ENCODE measurements around the gene TMED5. TPM values are rescaled to one million over a fixed set of nuclear protein-coding genes. Genes with fewer than 3 reads are reported as not detected.
A peak's percentile ranks its signal among the peaks of the same experiment; 100 is the strongest.

Gene TMED5
- total RNA-seq, 6 donors from 2014 or later: 40.3 to 137 (median 85.9) TPM

DNA sequence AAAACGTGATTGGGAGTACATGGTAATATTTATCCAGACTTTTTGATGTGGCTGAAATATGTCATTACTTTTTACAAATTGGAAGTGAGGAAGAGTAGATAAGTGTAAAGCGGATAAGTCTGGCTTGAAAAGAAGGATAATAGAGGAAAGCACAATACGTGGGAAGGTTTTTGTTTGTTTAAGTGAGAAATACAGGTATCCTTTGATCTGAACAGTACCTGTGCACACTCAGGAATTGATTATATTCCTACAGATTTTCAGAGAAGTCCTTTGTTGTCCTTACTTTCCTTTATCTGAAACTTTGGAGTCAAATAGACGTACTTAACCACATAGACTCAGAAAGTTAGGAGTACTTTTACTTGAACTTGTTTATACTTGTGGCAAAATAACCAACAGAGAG is 20.5 kb upstream of the TMED5 start:
- 90 to 92% methylated on average over 4 of the region's 4 CpGs for WGBS, 2 donors
- no peaks in the 10 kb centered on the region for H3K27me3 ChIP-seq
- peaks cover 0 to 5% (median 2%) of the 10 kb centered on the region in 4 donors for H3K36me3 ChIP-seq
- no peak overlapping the region for H3K4me3 ChIP-seq
- no peak for TF ChIP-seq EP300 (IDR thresholded peaks at IDR 0.05)
- no peak for TF ChIP-seq POLR2A (IDR thresholded peaks at IDR 0.05)
- no peak for TF ChIP-seq POLR2AphosphoS5 (IDR thresholded peaks at IDR 0.05)
- TF ChIP-seq, protein P1, sequence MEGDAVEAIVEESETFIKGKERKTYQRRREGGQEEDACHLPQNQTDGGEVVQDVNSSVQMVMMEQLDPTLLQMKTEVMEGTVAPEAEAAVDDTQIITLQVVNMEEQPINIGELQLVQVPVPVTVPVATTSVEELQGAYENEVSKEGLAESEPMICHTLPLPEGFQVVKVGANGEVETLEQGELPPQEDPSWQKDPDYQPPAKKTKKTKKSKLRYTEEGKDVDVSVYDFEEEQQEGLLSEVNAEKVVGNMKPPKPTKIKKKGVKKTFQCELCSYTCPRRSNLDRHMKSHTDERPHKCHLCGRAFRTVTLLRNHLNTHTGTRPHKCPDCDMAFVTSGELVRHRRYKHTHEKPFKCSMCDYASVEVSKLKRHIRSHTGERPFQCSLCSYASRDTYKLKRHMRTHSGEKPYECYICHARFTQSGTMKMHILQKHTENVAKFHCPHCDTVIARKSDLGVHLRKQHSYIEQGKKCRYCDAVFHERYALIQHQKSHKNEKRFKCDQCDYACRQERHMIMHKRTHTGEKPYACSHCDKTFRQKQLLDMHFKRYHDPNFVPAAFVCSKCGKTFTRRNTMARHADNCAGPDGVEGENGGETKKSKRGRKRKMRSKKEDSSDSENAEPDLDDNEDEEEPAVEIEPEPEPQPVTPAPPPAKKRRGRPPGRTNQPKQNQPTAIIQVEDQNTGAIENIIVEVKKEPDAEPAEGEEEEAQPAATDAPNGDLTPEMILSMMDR (IDR thresholded peaks at IDR 0.05): no peak
- ATAC-seq (ENCODE audit: low FRiP score in 2 of 2) (no peak), DNase-seq (no peak)
- no peaks in the 10 kb centered on the region for H3K4me1 ChIP-seq
- no peaks in the 10 kb centered on the region for H3K9me3 ChIP-seq
- H3K27ac ChIP-seq: no peak overlapping the region

DNA sequence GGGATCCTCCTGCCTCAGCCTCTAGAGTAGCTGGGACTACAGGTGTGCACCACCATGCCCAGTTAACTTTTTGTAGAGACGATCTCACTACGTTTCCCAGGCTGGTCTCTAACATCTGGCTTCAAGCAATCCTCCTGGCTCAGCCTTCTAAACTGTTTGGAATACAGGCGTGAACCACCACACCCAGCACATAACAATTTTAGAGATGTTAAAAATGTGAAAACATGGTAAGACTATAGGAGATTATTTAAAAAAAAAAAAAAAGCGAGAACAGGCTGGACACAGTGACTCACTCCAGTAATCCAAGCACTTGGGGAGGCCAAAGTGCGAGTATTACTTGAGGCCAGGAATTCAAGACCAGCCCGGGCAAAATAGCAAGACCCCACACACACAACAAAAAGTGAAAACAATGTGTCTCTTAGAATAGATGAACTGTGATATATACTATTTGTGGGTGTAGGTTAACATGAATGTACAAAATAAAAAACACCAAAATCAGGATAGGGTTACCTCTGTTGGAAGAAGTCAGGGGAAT is 19.9 kb upstream of the TMED5 start:
- no peak overlapping the region for H3K4me3 ChIP-seq
- DNase-seq (no peak), ATAC-seq (ENCODE audit: low FRiP score in 2 of 2) (no peak)
- 96% methylated on average over 6 of the region's 6 CpGs for WGBS, 2 donors
- no peaks in the 10 kb centered on the region for H3K4me1 ChIP-seq
- H3K27me3 ChIP-seq: no peaks in the 10 kb centered on the region
- TF ChIP-seq, protein P1 (IDR thresholded peaks at IDR 0.05): no peak
- no peak for TF ChIP-seq POLR2AphosphoS5 (IDR thresholded peaks at IDR 0.05)
- TF ChIP-seq EP300 (IDR thresholded peaks at IDR 0.05): no peak
- TF ChIP-seq POLR2A (IDR thresholded peaks at IDR 0.05): no peak
- H3K36me3 ChIP-seq: peaks cover 0 to 5% (median 2%) of the 10 kb centered on the region in 4 donors
- no peak overlapping the region for H3K27ac ChIP-seq
- no peaks in the 10 kb centered on the region for H3K9me3 ChIP-seq

DNA sequence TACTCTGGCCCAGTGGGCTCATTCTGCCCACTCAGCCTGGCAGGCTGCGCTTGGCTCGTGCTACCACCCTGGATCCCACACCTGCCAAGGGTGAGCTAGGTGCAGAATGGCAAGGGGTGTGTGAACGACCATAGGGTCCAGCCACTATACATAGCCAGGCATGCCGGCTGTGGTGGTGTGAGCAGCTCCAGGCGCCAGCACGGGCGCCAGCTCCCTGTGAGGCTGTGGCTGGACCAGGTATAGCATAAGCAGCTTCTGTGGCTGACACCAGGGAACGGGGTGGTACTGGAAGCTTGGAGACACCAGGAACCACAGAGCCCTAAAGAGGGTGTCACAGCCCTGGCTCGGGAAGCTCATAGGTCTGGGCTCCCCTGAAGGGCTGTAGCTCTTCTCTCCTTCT is 18.9 kb upstream of the TMED5 start:
- Histone ChIP-seq H3K27me3 (no peaks in the 10 kb centered on the region), H3K27ac (no peak overlapping the region), H3K4me3 (no peak overlapping the region), H3K9me3 (no peaks in the 10 kb centered on the region), H3K36me3 (peaks cover 0 to 5% (median 2%) of the 10 kb centered on the region in 4 donors), H3K4me1 (no peaks in the 10 kb centered on the region)
- TF ChIP-seq, protein P1 (IDR thresholded peaks at IDR 0.05): no peak
- TF ChIP-seq POLR2AphosphoS5 (IDR thresholded peaks at IDR 0.05) (no peak), EP300 (IDR thresholded peaks at IDR 0.05) (no peak), POLR2A (IDR thresholded peaks at IDR 0.05) (no peak)
- 95 to 98% methylated on average over 4 to 9 of the region's 9 CpGs for WGBS, 2 donors
- DNase-seq (peak in 1 of 2 donors; percentile 56), ATAC-seq (ENCODE audit: low FRiP score in 2 of 2) (no peak)

DNA sequence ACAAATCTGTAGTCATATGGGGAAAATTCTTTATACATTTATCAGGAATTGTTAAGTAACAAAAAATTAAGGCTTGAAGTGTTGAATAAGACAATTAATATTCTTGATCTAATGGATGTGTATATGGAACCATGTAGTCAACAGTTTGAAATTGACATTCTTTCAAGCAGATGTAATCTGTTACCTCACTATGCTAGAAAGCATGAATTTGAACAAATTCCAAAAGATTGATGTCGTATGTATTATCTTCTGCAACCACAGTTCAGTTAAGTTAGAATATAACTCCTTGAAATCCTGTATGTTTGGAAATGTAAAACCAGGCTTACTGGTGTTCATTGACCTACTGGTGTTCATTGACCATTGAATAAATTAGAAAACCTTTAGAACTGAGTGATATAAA is 16.4 kb upstream of the TMED5 start:
- ATAC-seq (ENCODE audit: low FRiP score in 2 of 2): no peak
- Histone ChIP-seq H3K27ac (no peak overlapping the region), H3K9me3 (no peaks in the 10 kb centered on the region), H3K4me3 (no peak overlapping the region), H3K4me1 (no peaks in the 10 kb centered on the region), H3K36me3 (peaks cover 0 to 4% (median 0%) of the 10 kb centered on the region in 4 donors), H3K27me3 (no peaks in the 10 kb centered on the region)
- no peak for DNase-seq
- 88 to 93% methylated on average over 1 of the region's 1 CpG for WGBS, 2 donors
- TF ChIP-seq POLR2AphosphoS5 (IDR thresholded peaks at IDR 0.05): no peak
- no peak for TF ChIP-seq POLR2A (IDR thresholded peaks at IDR 0.05)
- no peak for TF ChIP-seq EP300 (IDR thresholded peaks at IDR 0.05)
- TF ChIP-seq, protein P1 (IDR thresholded peaks at IDR 0.05): no peak

All from upper lobe of left lung (tissue), 6 donors.